Measurements from ENCODE around the gene SLCO1C1. TPM values are rescaled to one million over a fixed set of nuclear protein-coding genes. Genes with fewer than 3 reads are reported as not detected.

The SLCO1C1 gene
- polyA plus RNA-seq, 1 donor (not counting 4 experiments of a cell fraction or from before 2014, with no cell fraction given) = not detected

GRCh38 chr12:20696181-20696905 lies 1.2 kb downstream of the SLCO1C1 start:
- dilution Hi-C loops (cut with MboI; ENCODE audit: extremely low pct_ligation_motif_present, low sequenced_read_pairs) = no loop called here
- H3K9me3 ChIP-seq (ENCODE audit: control insufficient read depth, low read depth, low read length) = no peaks in the 10 kb centered on the region
- H3K36me3 ChIP-seq (ENCODE audit: control insufficient read depth in 2 of 2, extremely low read depth in 1 of 2, insufficient read depth in 2 of 2, low read length in 2 of 2) = no peaks in the 10 kb centered on the region
- H3K9me1 ChIP-seq (ENCODE audit: control insufficient read depth, extremely low read depth, insufficient read depth, low read length) = no peaks in the 10 kb centered on the region
- no peak overlapping the region for H3K4me3 ChIP-seq (ENCODE audit: control insufficient read depth in 2 of 3, extremely low read depth in 1 of 3, insufficient read depth in 2 of 3, low read depth in 1 of 3, low read length in 3 of 3)
- DNase-seq (ENCODE audit: low read depth, low spot score) (no peak), FAIRE-seq (no peak)
- no peak overlapping the region for H3K9ac ChIP-seq (ENCODE audit: control insufficient read depth, extremely low read depth, insufficient read depth, low read length)
- H3K4me2 ChIP-seq (ENCODE audit: control insufficient read depth, extremely low read depth, insufficient read depth, low read depth, low read length) = no peak overlapping the region
- H3K4me1 ChIP-seq (ENCODE audit: control insufficient read depth, extremely low read depth, insufficient read depth, low read length) = no peaks in the 10 kb centered on the region
- H4K20me1 ChIP-seq (ENCODE audit: control insufficient read depth, extremely low read depth, insufficient read depth, low read length) = no peaks in the 10 kb centered on the region
- H3K27ac ChIP-seq (ENCODE audit: control insufficient read depth, insufficient read depth, low read length) = no peak overlapping the region
- no peaks in the 10 kb centered on the region for H3K27me3 ChIP-seq (ENCODE audit: control insufficient read depth, extremely low read depth, insufficient read depth, low read length)
- no peaks in the 10 kb centered on the region for H3K79me2 ChIP-seq (ENCODE audit: control insufficient read depth, insufficient read depth, low read length)
- TF ChIP-seq EZH2 (IDR thresholded peaks at IDR 0.05; ENCODE audit: low read length) (no peak), CTCF (optimal IDR thresholded peaks at IDR 0.05 in 1 of 3, IDR thresholded peaks at IDR 0.05 in 1 of 3, conservative IDR thresholded peaks at IDR 0.05 in 1 of 3; ENCODE audit: extremely low read depth in 1 of 3, insufficient read depth in 2 of 3, low read length in 3 of 3) (no peak)
- H2AFZ ChIP-seq (ENCODE audit: control insufficient read depth, low read length) = no peak overlapping the region

GRCh38 chr12:20701106-20701505 lies 6.0 kb downstream of the SLCO1C1 start:
- Histone ChIP-seq H4K20me1 (ENCODE audit: control insufficient read depth, extremely low read depth, insufficient read depth, low read length) (no peaks in the 10 kb centered on the region), H3K27me3 (ENCODE audit: control insufficient read depth, extremely low read depth, insufficient read depth, low read length) (no peaks in the 10 kb centered on the region), H3K9me3 (ENCODE audit: control insufficient read depth, low read depth, low read length) (no peaks in the 10 kb centered on the region), H3K27ac (ENCODE audit: control insufficient read depth, insufficient read depth, low read length) (no peak overlapping the region), H3K4me3 (ENCODE audit: control insufficient read depth in 2 of 3, extremely low read depth in 1 of 3, insufficient read depth in 2 of 3, low read depth in 1 of 3, low read length in 3 of 3) (no peak overlapping the region), H3K4me1 (ENCODE audit: control insufficient read depth, extremely low read depth, insufficient read depth, low read length) (no peaks in the 10 kb centered on the region), H3K9me1 (ENCODE audit: control insufficient read depth, extremely low read depth, insufficient read depth, low read length) (no peaks in the 10 kb centered on the region), H3K79me2 (ENCODE audit: control insufficient read depth, insufficient read depth, low read length) (no peaks in the 10 kb centered on the region), H2AFZ (ENCODE audit: control insufficient read depth, low read length) (no peak overlapping the region), H3K36me3 (ENCODE audit: control insufficient read depth in 2 of 2, extremely low read depth in 1 of 2, insufficient read depth in 2 of 2, low read length in 2 of 2) (no peaks in the 10 kb centered on the region), H3K4me2 (ENCODE audit: control insufficient read depth, extremely low read depth, insufficient read depth, low read depth, low read length) (no peak overlapping the region), H3K9ac (ENCODE audit: control insufficient read depth, extremely low read depth, insufficient read depth, low read length) (no peak overlapping the region)
- dilution Hi-C loops (cut with MboI; ENCODE audit: extremely low pct_ligation_motif_present, low sequenced_read_pairs) = no loop called here
- TF ChIP-seq CTCF (optimal IDR thresholded peaks at IDR 0.05 in 1 of 3, IDR thresholded peaks at IDR 0.05 in 1 of 3, conservative IDR thresholded peaks at IDR 0.05 in 1 of 3; ENCODE audit: extremely low read depth in 1 of 3, insufficient read depth in 2 of 3, low read length in 3 of 3) (no peak), EZH2 (IDR thresholded peaks at IDR 0.05; ENCODE audit: low read length) (no peak)
- no peak for DNase-seq (ENCODE audit: low read depth, low spot score)
- FAIRE-seq = no peak
